ENCODE data around the gene DDX60. TPM values are rescaled to one million over a fixed set of nuclear protein-coding genes. Genes with fewer than 3 reads are reported as not detected.

The DDX60 gene
- total and polyA plus RNA-seq, 2 donors (not counting 3 experiments of a cell fraction or from before 2014, with no cell fraction given), result 3.8 to 9.3 TPM

DNA sequence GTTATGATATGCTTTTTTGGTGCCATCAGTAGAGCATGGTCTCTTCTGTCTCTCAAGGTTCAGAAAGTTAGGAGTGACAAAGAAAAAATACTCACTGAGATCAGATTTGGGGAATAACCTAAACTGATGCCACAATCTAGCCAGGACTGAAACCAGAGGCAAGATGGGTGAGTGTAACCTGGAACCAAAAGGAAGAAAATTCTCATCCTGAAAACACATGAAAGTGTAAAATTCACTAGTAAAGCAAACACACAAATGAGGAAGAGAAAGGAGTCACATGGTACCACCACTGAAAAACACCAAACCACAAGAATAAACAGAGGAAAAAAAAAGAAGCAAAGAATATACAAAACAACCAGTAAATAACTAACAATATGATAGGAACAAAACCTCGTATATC is 129.8 kb downstream of the DDX60 start:
- no peaks in the 10 kb centered on the region for H3K9me1 ChIP-seq (replicated peaks; ENCODE audit: control insufficient read depth, extremely low read depth, insufficient read depth, low read length)
- no peak for TF ChIP-seq EZH2 (IDR thresholded peaks at IDR 0.05; ENCODE audit: borderline replicate concordance, low read depth, low read length, severe bottlenecking)
- TF ChIP-seq GATA2 (IDR thresholded peaks at IDR 0.05; ENCODE audit: insufficient read depth, insufficient read length, low read depth, low read length), result no peak
- TF ChIP-seq POLR2AphosphoS5 (IDR thresholded peaks at IDR 0.05; ENCODE audit: insufficient read depth, low read depth, low read length), result no peak
- no peak for TF ChIP-seq FOS (IDR thresholded peaks at IDR 0.05; ENCODE audit: borderline replicate concordance, insufficient read depth, low read length)
- TF ChIP-seq, protein P1, sequence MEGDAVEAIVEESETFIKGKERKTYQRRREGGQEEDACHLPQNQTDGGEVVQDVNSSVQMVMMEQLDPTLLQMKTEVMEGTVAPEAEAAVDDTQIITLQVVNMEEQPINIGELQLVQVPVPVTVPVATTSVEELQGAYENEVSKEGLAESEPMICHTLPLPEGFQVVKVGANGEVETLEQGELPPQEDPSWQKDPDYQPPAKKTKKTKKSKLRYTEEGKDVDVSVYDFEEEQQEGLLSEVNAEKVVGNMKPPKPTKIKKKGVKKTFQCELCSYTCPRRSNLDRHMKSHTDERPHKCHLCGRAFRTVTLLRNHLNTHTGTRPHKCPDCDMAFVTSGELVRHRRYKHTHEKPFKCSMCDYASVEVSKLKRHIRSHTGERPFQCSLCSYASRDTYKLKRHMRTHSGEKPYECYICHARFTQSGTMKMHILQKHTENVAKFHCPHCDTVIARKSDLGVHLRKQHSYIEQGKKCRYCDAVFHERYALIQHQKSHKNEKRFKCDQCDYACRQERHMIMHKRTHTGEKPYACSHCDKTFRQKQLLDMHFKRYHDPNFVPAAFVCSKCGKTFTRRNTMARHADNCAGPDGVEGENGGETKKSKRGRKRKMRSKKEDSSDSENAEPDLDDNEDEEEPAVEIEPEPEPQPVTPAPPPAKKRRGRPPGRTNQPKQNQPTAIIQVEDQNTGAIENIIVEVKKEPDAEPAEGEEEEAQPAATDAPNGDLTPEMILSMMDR (IDR thresholded peaks at IDR 0.05; ENCODE audit: extremely low read depth in 1 of 2, insufficient read depth in 1 of 2, low read depth in 1 of 2, low read length in 2 of 2), result no peak
- TF ChIP-seq, protein P2, sequence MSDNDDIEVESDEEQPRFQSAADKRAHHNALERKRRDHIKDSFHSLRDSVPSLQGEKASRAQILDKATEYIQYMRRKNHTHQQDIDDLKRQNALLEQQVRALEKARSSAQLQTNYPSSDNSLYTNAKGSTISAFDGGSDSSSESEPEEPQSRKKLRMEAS (IDR thresholded peaks at IDR 0.05; ENCODE audit: insufficient read depth, insufficient read length), result no peak
- TF ChIP-seq JUN (IDR thresholded peaks at IDR 0.05; ENCODE audit: borderline replicate concordance, insufficient read depth, insufficient read length, low read depth), result no peak
- no peak for TF ChIP-seq MYC (IDR thresholded peaks at IDR 0.05; ENCODE audit: low read depth, low read length)
- no peak for TF ChIP-seq POLR2A (IDR thresholded peaks at IDR 0.05; ENCODE audit: low read depth, low read length)
- DNase-seq (ENCODE audit: low read depth, low spot score) (no peak), FAIRE-seq (no peak)
- dilution Hi-C loops (cut with MboI; ENCODE audit: extremely low pct_ligation_motif_present, low sequenced_read_pairs) (no loop called here), intact Hi-C loops (cut with micrococcal nuclease) (loop anchor here (10.0 kb wide), 1 partner anchor 296 kb away; the partner anchor contains the start of gene DDX60L)
- no peak overlapping the region for H3K4me3 ChIP-seq (replicated peaks in 1 of 3; ENCODE audit: insufficient read depth in 1 of 3, low read depth in 1 of 3, low read length in 3 of 3)
- no peaks in the 10 kb centered on the region for H4K20me1 ChIP-seq (replicated peaks; ENCODE audit: control insufficient read depth, extremely low read depth, insufficient read depth, low read length)
- H3K9me3 ChIP-seq (replicated peaks; ENCODE audit: control insufficient read depth, insufficient read depth, low read length), result no peaks in the 10 kb centered on the region
- no peak overlapping the region for H3K4me2 ChIP-seq (ENCODE audit: insufficient read depth, low read length)
- ChIA-PET POLR2A (no interaction called here), CTCF (no interaction called here)
- no peaks in the 10 kb centered on the region for H3K4me1 ChIP-seq (ENCODE audit: control insufficient read depth, extremely low read depth, insufficient read depth, low read length)
- H3K9ac ChIP-seq (replicated peaks; ENCODE audit: extremely low read depth, insufficient read depth, low read length), result no peak overlapping the region
- no peaks in the 10 kb centered on the region for H3K36me3 ChIP-seq (ENCODE audit: control insufficient read depth in 2 of 2, extremely low read depth in 1 of 2, insufficient read depth in 2 of 2, low read length in 2 of 2)
- no peaks in the 10 kb centered on the region for H3K27me3 ChIP-seq (ENCODE audit: control insufficient read depth in 2 of 2, insufficient read depth in 2 of 2, low read length in 2 of 2)
- H3K79me2 ChIP-seq (ENCODE audit: control insufficient read depth, insufficient read depth, low read length), result no peaks in the 10 kb centered on the region
- no peak overlapping the region for H2AFZ ChIP-seq (ENCODE audit: low read depth, low read length)
- no peak overlapping the region for H3K27ac ChIP-seq (ENCODE audit: insufficient read depth, low read depth, low read length)
- BruUV-seq (replicated peaks), result no TSS peak

All from endothelial cell of umbilical vein (primary cell).